Measurements from ENCODE around the gene TTLL11.

Gene TTLL11

DNA sequence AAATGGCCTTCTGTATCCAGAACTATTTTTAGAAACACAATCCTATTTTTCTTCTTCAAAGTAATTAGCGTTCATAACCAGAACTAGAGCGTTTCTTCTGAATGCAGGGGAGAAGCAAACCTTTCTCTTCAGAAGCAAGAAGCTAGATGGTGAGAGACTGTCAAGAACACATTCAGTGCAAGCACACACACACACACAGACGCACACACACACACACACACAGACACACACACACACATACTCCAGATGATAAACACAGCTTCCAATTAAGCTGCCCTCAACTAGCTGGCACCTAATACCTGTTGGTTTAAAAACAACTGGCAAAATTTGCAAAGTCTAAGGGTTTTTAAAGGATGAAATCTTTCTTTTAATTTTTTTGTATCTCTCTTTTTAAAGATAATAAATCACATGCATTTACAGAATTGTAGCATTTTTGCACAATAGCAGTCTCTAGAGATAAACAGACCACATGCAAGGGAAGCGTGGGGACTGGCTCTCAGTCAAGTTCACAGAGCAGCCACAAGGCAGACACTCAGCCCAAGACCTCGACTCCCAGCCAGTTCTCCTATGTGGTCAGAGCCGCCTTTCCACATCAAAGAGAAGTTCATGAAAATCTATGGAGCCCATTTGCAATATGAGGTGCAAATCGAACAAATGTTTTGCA lies 138.5 kb downstream of the TTLL11 start:
- Histone ChIP-seq H3K4me1 (ENCODE audit: control insufficient read depth in 1 of 2, insufficient read depth in 1 of 2, low read depth in 1 of 2, low read length in 1 of 2) (peaks cover 10% of the 10 kb centered on the region in 2 experiments), H3K9me3 (no peaks in the 10 kb centered on the region), H3K27me3 (no peaks in the 10 kb centered on the region), H3K36me3 (no peaks in the 10 kb centered on the region), H3K27ac (no peak overlapping the region), H3K4me3 (ENCODE audit: low read depth in 1 of 2, low read length in 1 of 2) (no peak overlapping the region)
- TF ChIP-seq, protein P1, sequence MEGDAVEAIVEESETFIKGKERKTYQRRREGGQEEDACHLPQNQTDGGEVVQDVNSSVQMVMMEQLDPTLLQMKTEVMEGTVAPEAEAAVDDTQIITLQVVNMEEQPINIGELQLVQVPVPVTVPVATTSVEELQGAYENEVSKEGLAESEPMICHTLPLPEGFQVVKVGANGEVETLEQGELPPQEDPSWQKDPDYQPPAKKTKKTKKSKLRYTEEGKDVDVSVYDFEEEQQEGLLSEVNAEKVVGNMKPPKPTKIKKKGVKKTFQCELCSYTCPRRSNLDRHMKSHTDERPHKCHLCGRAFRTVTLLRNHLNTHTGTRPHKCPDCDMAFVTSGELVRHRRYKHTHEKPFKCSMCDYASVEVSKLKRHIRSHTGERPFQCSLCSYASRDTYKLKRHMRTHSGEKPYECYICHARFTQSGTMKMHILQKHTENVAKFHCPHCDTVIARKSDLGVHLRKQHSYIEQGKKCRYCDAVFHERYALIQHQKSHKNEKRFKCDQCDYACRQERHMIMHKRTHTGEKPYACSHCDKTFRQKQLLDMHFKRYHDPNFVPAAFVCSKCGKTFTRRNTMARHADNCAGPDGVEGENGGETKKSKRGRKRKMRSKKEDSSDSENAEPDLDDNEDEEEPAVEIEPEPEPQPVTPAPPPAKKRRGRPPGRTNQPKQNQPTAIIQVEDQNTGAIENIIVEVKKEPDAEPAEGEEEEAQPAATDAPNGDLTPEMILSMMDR (IDR thresholded peaks at IDR 0.05): no peak

DNA sequence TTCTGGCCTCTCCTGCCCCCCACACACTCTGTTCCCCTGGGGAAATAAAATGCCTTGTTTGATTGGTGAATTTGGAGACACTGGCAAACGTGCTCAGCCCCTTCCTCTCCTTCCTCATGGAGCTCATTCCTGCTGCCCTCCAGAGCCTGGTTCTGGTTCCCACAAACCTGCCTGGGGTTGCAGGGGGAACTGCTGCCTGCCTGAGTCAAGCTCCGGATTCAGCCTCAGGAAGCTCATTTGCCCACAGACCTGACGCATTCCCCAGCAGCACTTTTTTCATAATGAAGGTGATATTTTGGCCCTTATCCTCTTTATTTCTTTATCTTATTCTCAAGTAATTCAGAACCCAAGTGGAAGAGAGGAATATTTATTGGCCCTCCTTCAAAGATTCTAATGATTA lies 140.5 kb downstream of the TTLL11 start:
- no peak overlapping the region for H3K4me3 ChIP-seq (ENCODE audit: low read depth in 1 of 2, low read length in 1 of 2)
- peaks cover 4% of the 10 kb centered on the region for H3K27me3 ChIP-seq

DNA sequence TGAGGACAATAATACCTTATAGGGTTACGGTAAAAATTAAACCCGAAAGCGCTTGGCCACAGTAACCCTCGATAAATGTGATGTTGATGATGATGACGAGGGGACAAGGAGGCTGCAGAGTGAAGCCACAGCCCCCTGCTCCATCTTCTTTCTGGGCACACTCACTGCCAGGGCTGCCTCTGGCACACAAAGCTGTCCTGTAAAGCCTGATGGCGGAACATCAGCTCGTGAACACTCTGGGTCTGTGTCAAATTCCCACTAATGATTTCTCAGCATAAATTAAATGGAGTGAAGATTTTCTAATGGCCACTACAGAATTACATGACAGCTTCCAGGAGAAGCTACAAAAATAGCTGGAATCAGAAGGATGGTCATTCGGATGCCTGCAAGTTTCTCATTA lies 142.2 kb downstream of the TTLL11 start:
- no peak overlapping the region for H3K27ac ChIP-seq
- TF ChIP-seq, protein P1 (IDR thresholded peaks at IDR 0.05): no peak
- H3K27me3 ChIP-seq: peaks cover 4% of the 10 kb centered on the region
- no peaks in the 10 kb centered on the region for H3K4me1 ChIP-seq (ENCODE audit: control insufficient read depth in 1 of 2, insufficient read depth in 1 of 2, low read depth in 1 of 2, low read length in 1 of 2)
- no peaks in the 10 kb centered on the region for H3K9me3 ChIP-seq
- H3K4me3 ChIP-seq (ENCODE audit: low read depth in 1 of 2, low read length in 1 of 2): no peak overlapping the region
- H3K36me3 ChIP-seq: no peaks in the 10 kb centered on the region

More for the DNA sequence above, 140.5 kb downstream of the TTLL11 start:
- TF ChIP-seq, protein P1 (IDR thresholded peaks at IDR 0.05): no peak
- Histone ChIP-seq H3K9me3 (no peaks in the 10 kb centered on the region), H3K4me1 (ENCODE audit: control insufficient read depth in 1 of 2, insufficient read depth in 1 of 2, low read depth in 1 of 2, low read length in 1 of 2) (no peaks in the 10 kb centered on the region), H3K27ac (no peak overlapping the region), H3K36me3 (no peaks in the 10 kb centered on the region)

DNA sequence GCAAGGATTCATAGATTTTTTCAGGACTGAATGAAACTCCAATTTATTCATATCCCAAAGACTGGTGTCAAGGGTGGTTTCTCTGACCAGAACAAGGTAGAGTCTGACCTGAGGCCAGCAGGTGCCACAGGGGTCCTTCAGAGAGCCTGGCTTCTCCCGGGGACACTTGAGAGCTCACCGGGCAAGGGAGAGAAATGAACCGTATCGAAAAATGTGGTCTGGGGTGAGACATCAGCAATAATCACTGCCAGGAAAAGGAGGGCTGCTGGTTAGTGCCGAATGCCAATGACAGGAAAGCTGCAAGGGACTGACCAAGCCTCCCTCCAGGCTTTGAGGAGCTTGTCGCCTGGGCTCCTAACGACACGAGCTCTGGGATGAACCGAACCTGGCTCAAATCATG lies 142.7 kb downstream of the TTLL11 start:
- TF ChIP-seq, protein P1 (IDR thresholded peaks at IDR 0.05): no peak
- Histone ChIP-seq H3K27ac (no peak overlapping the region), H3K36me3 (no peaks in the 10 kb centered on the region), H3K4me1 (ENCODE audit: control insufficient read depth in 1 of 2, insufficient read depth in 1 of 2, low read depth in 1 of 2, low read length in 1 of 2) (no peaks in the 10 kb centered on the region), H3K4me3 (ENCODE audit: low read depth in 1 of 2, low read length in 1 of 2) (no peak overlapping the region), H3K9me3 (no peaks in the 10 kb centered on the region), H3K27me3 (peaks cover 4% of the 10 kb centered on the region)

DNA sequence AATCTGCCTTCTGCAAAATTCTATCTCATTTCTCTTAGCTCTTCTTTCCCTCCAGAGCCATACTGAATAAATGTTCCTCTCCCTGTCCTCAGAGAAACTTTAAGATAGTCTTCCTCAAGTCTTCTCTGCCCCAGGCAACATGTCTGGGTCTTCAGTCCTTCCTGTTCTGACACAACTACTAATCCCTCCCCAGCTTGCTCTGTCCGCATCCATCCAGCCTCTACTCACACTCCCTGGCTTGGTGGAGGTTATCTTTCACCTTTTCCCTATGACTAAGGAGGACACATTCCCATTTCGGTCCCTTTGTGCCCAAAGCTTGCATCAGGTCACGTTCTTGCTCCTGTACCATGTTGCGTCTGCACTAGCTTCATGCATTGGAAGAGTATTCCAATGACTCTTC lies 143.3 kb downstream of the TTLL11 start:
- Histone ChIP-seq H3K27ac (no peak overlapping the region), H3K9me3 (no peaks in the 10 kb centered on the region), H3K4me1 (ENCODE audit: control insufficient read depth in 1 of 2, insufficient read depth in 1 of 2, low read depth in 1 of 2, low read length in 1 of 2) (no peaks in the 10 kb centered on the region), H3K27me3 (peaks cover 4% of the 10 kb centered on the region), H3K4me3 (ENCODE audit: low read depth in 1 of 2, low read length in 1 of 2) (no peak overlapping the region), H3K36me3 (no peaks in the 10 kb centered on the region)
- TF ChIP-seq, protein P1 (IDR thresholded peaks at IDR 0.05): no peak
